Brain pericyte (primary cell): ENCODE data around the gene AXIN2.
A peak's percentile ranks its signal among the peaks of the same experiment; 100 is the strongest.
"Not testable (repeated sequence)": the region's sequence is repeated elsewhere in the genome, so short reads cannot be mapped to it uniquely, and the experiment has no call there.

Experiments
- DNase-seq: peaks from one replicate; pipeline ENCODE4 v3.0.0-alpha.2; 2012; ENCODE audit warnings: low read depth, low spot score

AXIN2 gene

GRCh38 chr17:65537845-65538674 lies 23.4 kb downstream of the AXIN2 start:
- no peak for DNase-seq

GRCh38 chr17:65537343-65537844 lies 24.1 kb downstream of the AXIN2 start:
- no peak for DNase-seq

GRCh38 chr17:65536573-65537342 lies 24.7 kb downstream of the AXIN2 start:
- no peak for DNase-seq

GRCh38 chr17:65535777-65536572 lies 25.5 kb downstream of the AXIN2 start:
- DNase-seq = no peak

GRCh38 chr17:65533852-65534457 lies 27.5 kb downstream of the AXIN2 start:
- no peak for DNase-seq

GRCh38 chr17:65533056-65533745 lies 28.2 kb downstream of the AXIN2 start:
- DNase-seq = no peak

GRCh38 chr17:65532101-65532890 lies 29.2 kb downstream of the AXIN2 start:
- no peak for DNase-seq

GRCh38 chr17:65531256-65532100 lies 30.0 kb downstream of the AXIN2 start:
- peak; percentile 56 for DNase-seq

GRCh38 chr17:65530523-65531255 lies 30.8 kb downstream of the AXIN2 start:
- no peak for DNase-seq

- DNase-seq = no peak
Measured at GRCh38 chr17:65529761-65530522, 31.5 kb downstream of the AXIN2 start.

GRCh38 chr17:65529040-65529633 lies 32.3 kb downstream of the AXIN2 start:
- no peak for DNase-seq

- no peak for DNase-seq
Measured at GRCh38 chr17:65527857-65528591, 33.4 kb downstream of the AXIN2 start.

GRCh38 chr17:65527381-65527780 lies 34.1 kb downstream of the AXIN2 start:
- no peak for DNase-seq

- DNase-seq = not testable (repeated sequence)
Measured at GRCh38 chr17:65526854-65527253, 34.6 kb downstream of the AXIN2 start.

GRCh38 chr17:65523853-65524664 lies 37.4 kb downstream of the AXIN2 start:
- DNase-seq = no peak

- DNase-seq = no peak
Measured at GRCh38 chr17:65523411-65523810, 38.0 kb downstream of the AXIN2 start.
